BE2C (cell line): ENCODE data around the gene SEPTIN10.

Experiments used
- DNase-seq: peaks from one replicate; pipeline ENCODE4 v3.0.0-alpha.2; 2020
- H3K27me3 ChIP-seq: fragments of 250-450 bp; sonication (Bioruptor Pico); 2 replicates; pipeline ENCODE4 v1.5.1; 2020; ENCODE audit warnings: mild to moderate bottlenecking
- H3K36me3 ChIP-seq: fragments of 250-450 bp; sonication (Bioruptor Pico); 2 replicates; pipeline ENCODE4 v1.5.1; 2020; ENCODE audit warnings: mild to moderate bottlenecking
- H3K4me1 ChIP-seq: fragments of 250-450 bp; sonication (Bioruptor Pico); 2 replicates; pipeline ENCODE4 v1.5.1; 2020
- H3K4me3 ChIP-seq: 2 replicates; pipeline ENCODE4 v1.5.1; 2011; ENCODE audit warnings: low read depth, low read length
- H3K9me3 ChIP-seq: fragments of 250-450 bp; sonication (Bioruptor Pico); 2 replicates; pipeline ENCODE4 v1.5.1; 2020
- CTCF ChIP-seq: IDR thresholded peaks from 2 replicates; pipeline ENCODE4 v1.5.1; 2012; ENCODE audit warnings: mild to moderate bottlenecking, low read depth, low read length

Gene SEPTIN10

GRCh38 chr2:109528811-109529501, 84.8 kb downstream of the SEPTIN10 start:
- Histone ChIP-seq H3K9me3 (no peaks in the 10 kb centered on the region), H3K27me3 (no peaks in the 10 kb centered on the region), H3K4me1 (no peaks in the 10 kb centered on the region), H3K36me3 (no peaks in the 10 kb centered on the region), H3K4me3 (no peak overlapping the region)
- DNase-seq: no peak
- no peak for TF ChIP-seq CTCF

GRCh38 chr2:109527846-109528705, 85.7 kb downstream of the SEPTIN10 start:
- TF ChIP-seq CTCF: no peak
- Histone ChIP-seq H3K4me1 (no peaks in the 10 kb centered on the region), H3K9me3 (no peaks in the 10 kb centered on the region), H3K4me3 (no peak overlapping the region), H3K27me3 (no peaks in the 10 kb centered on the region), H3K36me3 (no peaks in the 10 kb centered on the region)
- DNase-seq: no peak

GRCh38 chr2:109527079-109527478, 86.7 kb downstream of the SEPTIN10 start:
- H3K9me3 ChIP-seq: no peaks in the 10 kb centered on the region
- no peak overlapping the region for H3K4me3 ChIP-seq
- no peak for TF ChIP-seq CTCF
- no peak for DNase-seq
- H3K27me3 ChIP-seq: no peaks in the 10 kb centered on the region
- no peaks in the 10 kb centered on the region for H3K36me3 ChIP-seq
- H3K4me1 ChIP-seq: no peaks in the 10 kb centered on the region

GRCh38 chr2:109526442-109526970, 87.3 kb downstream of the SEPTIN10 start:
- Histone ChIP-seq H3K36me3 (no peaks in the 10 kb centered on the region), H3K4me1 (no peaks in the 10 kb centered on the region), H3K4me3 (no peak overlapping the region), H3K27me3 (no peaks in the 10 kb centered on the region), H3K9me3 (no peaks in the 10 kb centered on the region)
- no peak for TF ChIP-seq CTCF
- DNase-seq: no peak

GRCh38 chr2:109525836-109526235, 87.9 kb downstream of the SEPTIN10 start:
- no peaks in the 10 kb centered on the region for H3K9me3 ChIP-seq
- H3K36me3 ChIP-seq: no peaks in the 10 kb centered on the region
- H3K4me1 ChIP-seq: no peaks in the 10 kb centered on the region
- H3K4me3 ChIP-seq: no peak overlapping the region
- no peak for DNase-seq
- H3K27me3 ChIP-seq: no peaks in the 10 kb centered on the region
- no peak for TF ChIP-seq CTCF
